ENCODE data around the gene CYP3A5. TPM values are rescaled to one million over a fixed set of nuclear protein-coding genes. Genes with fewer than 3 reads are reported as not detected.

Gene CYP3A5
- total and polyA plus RNA-seq, 2 of the 13 experiments (the other 11 are each of a cell fraction or from before 2014, with no cell fraction given), result 5.7 to 9.3 TPM

DNA sequence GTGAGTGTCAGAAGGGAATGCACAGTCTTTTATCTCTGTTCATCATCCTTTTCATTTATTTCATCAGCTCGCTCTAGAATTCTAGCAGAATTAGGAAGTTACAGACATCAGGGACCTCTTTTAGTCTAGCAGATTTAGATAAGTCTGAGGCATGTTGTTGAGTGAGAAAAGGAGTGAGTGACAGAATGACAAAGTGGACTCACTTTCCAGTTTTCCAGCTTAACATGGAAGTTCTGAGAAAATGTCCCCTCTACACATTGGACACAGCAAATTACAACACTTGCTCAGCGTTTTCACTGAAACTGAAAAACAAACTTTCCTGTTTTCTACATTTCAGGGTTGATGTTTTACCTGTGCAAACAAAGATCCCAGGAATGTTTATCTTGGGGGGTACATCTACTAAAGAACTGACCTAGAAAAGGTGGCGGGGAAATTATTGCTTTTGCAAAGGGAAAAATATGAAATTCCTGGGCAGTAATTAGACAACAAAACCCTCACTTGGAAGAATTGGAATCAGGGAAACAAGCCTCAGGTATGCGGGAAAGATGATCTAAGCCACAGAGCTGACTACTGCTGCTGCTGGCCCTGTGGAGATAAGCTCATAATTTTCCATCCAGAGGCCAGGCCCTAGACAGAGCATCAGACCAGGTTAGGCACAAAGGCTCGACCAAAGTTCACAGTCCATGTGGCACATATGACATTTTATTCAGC lies 14.6 kb upstream of the CYP3A5 start (continued):
- TF ChIP-seq, protein P1, sequence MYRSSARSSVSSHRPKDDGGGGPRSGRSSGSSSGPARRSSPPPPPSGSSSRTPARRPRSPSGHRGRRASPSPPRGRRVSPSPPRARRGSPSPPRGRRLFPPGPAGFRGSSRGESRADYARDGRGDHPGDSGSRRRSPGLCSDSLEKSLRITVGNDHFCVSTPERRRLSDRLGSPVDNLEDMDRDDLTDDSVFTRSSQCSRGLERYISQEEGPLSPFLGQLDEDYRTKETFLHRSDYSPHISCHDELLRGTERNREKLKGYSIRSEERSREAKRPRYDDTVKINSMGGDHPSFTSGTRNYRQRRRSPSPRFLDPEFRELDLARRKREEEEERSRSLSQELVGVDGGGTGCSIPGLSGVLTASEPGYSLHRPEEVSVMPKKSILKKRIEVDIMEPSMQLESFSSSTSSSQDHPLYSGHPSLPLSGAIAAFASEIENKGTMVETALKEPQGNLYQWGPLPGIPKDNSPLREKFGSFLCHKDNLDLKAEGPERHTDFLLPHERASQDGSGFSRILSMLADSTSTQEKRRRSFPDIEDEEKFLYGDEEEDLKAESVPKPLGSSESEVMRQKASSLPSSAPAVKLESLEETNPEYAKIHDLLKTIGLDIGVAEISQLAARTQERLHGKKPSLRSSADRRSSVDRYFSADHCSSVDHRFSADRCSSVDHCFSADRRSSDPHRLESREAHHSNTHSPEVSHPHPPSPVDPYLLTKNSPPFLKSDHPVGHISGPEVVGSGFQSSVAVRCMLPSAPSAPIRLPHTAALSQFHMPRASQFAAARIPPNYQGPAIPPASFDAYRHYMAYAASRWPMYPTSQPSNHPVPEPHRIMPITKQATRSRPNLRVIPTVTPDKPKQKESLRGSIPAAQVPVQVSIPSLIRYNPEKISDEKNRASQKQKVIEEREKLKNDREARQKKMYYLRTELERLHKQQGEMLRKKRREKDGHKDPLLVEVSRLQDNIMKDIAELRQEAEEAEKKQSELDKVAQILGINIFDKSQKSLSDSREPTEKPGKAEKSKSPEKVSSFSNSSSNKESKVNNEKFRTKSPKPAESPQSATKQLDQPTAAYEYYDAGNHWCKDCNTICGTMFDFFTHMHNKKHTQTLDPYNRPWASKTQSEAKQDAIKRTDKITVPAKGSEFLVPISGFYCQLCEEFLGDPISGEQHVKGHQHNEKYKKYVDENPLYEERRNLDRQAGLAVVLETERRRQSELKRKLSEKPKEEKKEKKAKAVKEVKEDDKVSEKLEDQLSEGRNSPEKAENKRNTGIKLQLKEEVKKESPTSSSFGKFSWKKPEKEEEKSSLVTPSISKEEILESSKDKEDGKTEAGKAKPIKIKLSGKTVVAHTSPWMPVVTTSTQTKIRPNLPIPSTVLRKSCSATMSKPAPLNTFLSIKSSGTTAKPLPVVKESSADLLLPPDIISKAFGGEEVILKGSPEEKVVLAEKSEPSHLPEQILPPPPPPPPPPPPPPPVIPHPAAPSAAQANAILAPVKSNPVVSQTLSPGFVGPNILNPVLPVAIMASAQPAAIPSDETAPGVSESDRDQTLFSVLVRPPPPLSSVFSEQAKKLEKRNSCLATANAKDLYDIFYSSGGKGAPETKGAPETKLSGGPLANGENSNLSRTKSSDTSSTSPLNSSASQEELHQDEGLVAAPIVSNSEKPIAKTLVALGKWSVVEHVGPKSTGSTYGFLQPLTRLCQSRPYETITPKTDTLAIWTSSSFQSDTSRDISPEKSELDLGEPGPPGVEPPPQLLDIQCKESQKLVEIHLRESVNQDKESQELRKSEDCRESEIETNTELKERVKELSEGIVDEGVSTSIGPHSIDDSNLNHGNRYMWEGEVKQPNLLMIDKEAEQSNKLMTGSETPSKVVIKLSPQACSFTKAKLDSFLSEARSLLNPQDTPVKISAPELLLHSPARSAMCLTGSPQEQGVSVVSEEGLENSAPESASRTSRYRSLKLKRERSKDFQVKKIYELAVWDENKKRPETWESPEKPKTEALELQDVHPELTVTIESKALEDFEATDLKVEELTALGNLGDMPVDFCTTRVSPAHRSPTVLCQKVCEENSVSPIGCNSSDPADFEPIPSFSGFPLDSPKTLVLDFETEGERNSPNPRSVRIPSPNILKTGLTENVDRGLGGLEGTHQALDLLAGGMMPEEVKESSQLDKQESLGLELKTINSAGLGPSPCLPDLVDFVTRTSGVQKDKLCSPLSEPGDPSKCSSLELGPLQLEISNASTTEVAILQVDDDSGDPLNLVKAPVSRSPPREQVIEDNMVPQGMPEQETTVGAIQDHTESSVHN (CRISPR knock-in tag; IDR thresholded peaks at IDR 0.05), result no peak
- TF ChIP-seq ZFP62 (CRISPR knock-in tag; IDR thresholded peaks at IDR 0.05) (no peak), NFYB (CRISPR knock-in tag; IDR thresholded peaks at IDR 0.05) (no peak), ZNF747 (CRISPR knock-in tag; IDR thresholded peaks at IDR 0.05; ENCODE audit: borderline replicate concordance) (no peak), SRF (IDR thresholded peaks at IDR 0.05; ENCODE audit: low read depth, low read length) (no peak; the same call in 1 of the 2 replicates), PHF5A (CRISPR knock-in tag; IDR thresholded peaks at IDR 0.05; ENCODE audit: low read depth, unreplicated experiment) (peak; percentile 87), ZNF772 (CRISPR knock-in tag; IDR thresholded peaks at IDR 0.05) (0 out of 2 replicates have a peak, but pooled peaks have one; percentile 42), MYC (CRISPR knock-in tag; IDR thresholded peaks at IDR 0.05; ENCODE audit: borderline replicate concordance) (peak; percentile 60; the same call in 1 of the 2 replicates), WIZ (CRISPR knock-in tag; IDR thresholded peaks at IDR 0.05) (no peak), ZNF329 (CRISPR knock-in tag; IDR thresholded peaks at IDR 0.05; ENCODE audit: low read depth) (no peak), RBAK (CRISPR knock-in tag; IDR thresholded peaks at IDR 0.05) (no peak), NCOR1 (IDR thresholded peaks at IDR 0.05; ENCODE audit: borderline replicate concordance, low read length) (no peak), CREB1 (IDR thresholded peaks at IDR 0.05) (no peak), CREB1 (CRISPR knock-in tag; IDR thresholded peaks at IDR 0.05) (peak; percentile 62), ZNF713 (CRISPR knock-in tag; IDR thresholded peaks at IDR 0.05) (no peak)
- TF ChIP-seq, protein P2, sequence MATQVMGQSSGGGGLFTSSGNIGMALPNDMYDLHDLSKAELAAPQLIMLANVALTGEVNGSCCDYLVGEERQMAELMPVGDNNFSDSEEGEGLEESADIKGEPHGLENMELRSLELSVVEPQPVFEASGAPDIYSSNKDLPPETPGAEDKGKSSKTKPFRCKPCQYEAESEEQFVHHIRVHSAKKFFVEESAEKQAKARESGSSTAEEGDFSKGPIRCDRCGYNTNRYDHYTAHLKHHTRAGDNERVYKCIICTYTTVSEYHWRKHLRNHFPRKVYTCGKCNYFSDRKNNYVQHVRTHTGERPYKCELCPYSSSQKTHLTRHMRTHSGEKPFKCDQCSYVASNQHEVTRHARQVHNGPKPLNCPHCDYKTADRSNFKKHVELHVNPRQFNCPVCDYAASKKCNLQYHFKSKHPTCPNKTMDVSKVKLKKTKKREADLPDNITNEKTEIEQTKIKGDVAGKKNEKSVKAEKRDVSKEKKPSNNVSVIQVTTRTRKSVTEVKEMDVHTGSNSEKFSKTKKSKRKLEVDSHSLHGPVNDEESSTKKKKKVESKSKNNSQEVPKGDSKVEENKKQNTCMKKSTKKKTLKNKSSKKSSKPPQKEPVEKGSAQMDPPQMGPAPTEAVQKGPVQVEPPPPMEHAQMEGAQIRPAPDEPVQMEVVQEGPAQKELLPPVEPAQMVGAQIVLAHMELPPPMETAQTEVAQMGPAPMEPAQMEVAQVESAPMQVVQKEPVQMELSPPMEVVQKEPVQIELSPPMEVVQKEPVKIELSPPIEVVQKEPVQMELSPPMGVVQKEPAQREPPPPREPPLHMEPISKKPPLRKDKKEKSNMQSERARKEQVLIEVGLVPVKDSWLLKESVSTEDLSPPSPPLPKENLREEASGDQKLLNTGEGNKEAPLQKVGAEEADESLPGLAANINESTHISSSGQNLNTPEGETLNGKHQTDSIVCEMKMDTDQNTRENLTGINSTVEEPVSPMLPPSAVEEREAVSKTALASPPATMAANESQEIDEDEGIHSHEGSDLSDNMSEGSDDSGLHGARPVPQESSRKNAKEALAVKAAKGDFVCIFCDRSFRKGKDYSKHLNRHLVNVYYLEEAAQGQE (IDR thresholded peaks at IDR 0.05; ENCODE audit: borderline replicate concordance in 1 of 2, low read depth in 1 of 2, low read length in 2 of 2), result 0 out of 4 replicates have a peak, but pooled peaks of 1 of the 2 experiments have one; percentile 30

Measured in HepG2 (cell line).